Central memory CD4-positive, alpha-beta T cell (primary cell): ENCODE measurements around the gene GIGYF2.
"Not testable (repeated sequence)": the region's sequence is repeated elsewhere in the genome, so short reads cannot be mapped to it uniquely, and the experiment has no call there.

Experiments
- DNase-seq: peaks from one replicate; pipeline ENCODE4 v3.0.0; 2022
- total RNA-seq, 3 experiments: gene quantifications; one replicate each; lab custom pipeline; 2026; lab: John Stamatoyannopoulos, UW

The GIGYF2 gene
- 133 to 147 (median 136) reads per million in 3 experiments for total RNA-seq

GRCh38 chr2:232697059-232697806 lies at the start of gene GIGYF2:
Gene GIGYF2 (plus strand): TSS chr2:232697331. CDS start chr2:232735198, 37,867 bp downstream.
- peak; percentile 83 for DNase-seq

- no peak for DNase-seq
Measured at GRCh38 chr2:232649033-232649432, 48.1 kb upstream of the GIGYF2 start.

GRCh38 chr2:232652505-232652851 lies 44.7 kb upstream of the GIGYF2 start:
- no peak for DNase-seq

GRCh38 chr2:232653441-232653840 lies 43.7 kb upstream of the GIGYF2 start:
- no peak for DNase-seq

GRCh38 chr2:232655392-232655791 lies 41.7 kb upstream of the GIGYF2 start:
- DNase-seq: no peak

- DNase-seq: no peak
Measured at GRCh38 chr2:232658217-232658785, 38.8 kb upstream of the GIGYF2 start.

GRCh38 chr2:232659359-232659758 lies 37.8 kb upstream of the GIGYF2 start:
- DNase-seq: no peak

- DNase-seq: no peak
Measured at GRCh38 chr2:232662486-232663260, 34.5 kb upstream of the GIGYF2 start.

GRCh38 chr2:232666051-232666805 lies 30.9 kb upstream of the GIGYF2 start:
- no peak for DNase-seq

GRCh38 chr2:232667989-232668583 lies 29.0 kb upstream of the GIGYF2 start:
- DNase-seq: no peak

GRCh38 chr2:232668805-232669444 lies 28.2 kb upstream of the GIGYF2 start:
- DNase-seq: no peak

- DNase-seq: no peak
Measured at GRCh38 chr2:232672588-232672987, 24.5 kb upstream of the GIGYF2 start.

GRCh38 chr2:232674491-232674890 lies 22.6 kb upstream of the GIGYF2 start:
- no peak for DNase-seq

- DNase-seq: no peak
Measured at GRCh38 chr2:232675381-232675780, 21.8 kb upstream of the GIGYF2 start.

- DNase-seq: no peak
Measured at GRCh38 chr2:232680006-232680405, 17.1 kb upstream of the GIGYF2 start.

- no peak for DNase-seq
Measured at GRCh38 chr2:232681527-232681926, 15.6 kb upstream of the GIGYF2 start.

GRCh38 chr2:232683368-232683767 lies 13.8 kb upstream of the GIGYF2 start:
- no peak for DNase-seq

- not testable (repeated sequence) for DNase-seq
Measured at GRCh38 chr2:232685391-232685790, 11.7 kb upstream of the GIGYF2 start.

- DNase-seq: no peak
Measured at GRCh38 chr2:232687382-232688160, 9.6 kb upstream of the GIGYF2 start.

- no peak for DNase-seq
Measured at GRCh38 chr2:232688201-232688600, 8.9 kb upstream of the GIGYF2 start.
